Activated CD8-positive, alpha-beta memory T cell treated with anti-CD3 and anti-CD28 coated beads for 1 hour (primary cell): ENCODE measurements around the gene ARSJ.
A peak's percentile ranks its signal among the peaks of the same experiment; 100 is the strongest.

Experiments used
- DNase-seq, 2 donors: peaks; one replicate each; pipeline ENCODE4 v3.0.0-alpha.2; 2020; ENCODE audit warnings: low read depth in 1 of 2; ENCODE audit errors: extremely low read depth in 1 of 2

Gene ARSJ

GRCh38 chr4:113905301-113905700 is 74.1 kb downstream of the ARSJ start:
- no peak for DNase-seq

DNA sequence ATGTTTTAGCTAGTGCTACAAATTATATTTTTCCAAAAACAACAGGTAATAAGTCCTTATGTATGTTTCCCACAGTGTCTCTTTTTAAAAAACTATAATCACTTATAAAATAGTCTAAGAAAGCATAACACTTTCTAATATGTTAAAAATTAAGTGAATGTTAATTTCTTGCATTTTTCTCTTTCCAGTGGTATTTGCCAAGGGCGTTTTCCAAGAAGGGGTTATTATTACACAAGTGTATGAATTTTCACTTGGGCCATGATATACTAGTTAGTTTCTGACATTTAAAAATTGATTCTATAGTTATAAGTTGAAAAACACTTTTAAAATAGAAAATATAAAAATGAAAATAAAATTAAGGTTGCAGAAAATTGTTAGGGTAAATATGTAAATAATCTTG is 74.6 kb downstream of the ARSJ start:
- no peak for DNase-seq

GRCh38 chr4:113901994-113902787 is 77.3 kb downstream of the ARSJ start:
- DNase-seq: peak; percentile 23 to 40

GRCh38 chr4:113899271-113900070 is 80.0 kb downstream of the ARSJ start:
- DNase-seq: no peak

DNA sequence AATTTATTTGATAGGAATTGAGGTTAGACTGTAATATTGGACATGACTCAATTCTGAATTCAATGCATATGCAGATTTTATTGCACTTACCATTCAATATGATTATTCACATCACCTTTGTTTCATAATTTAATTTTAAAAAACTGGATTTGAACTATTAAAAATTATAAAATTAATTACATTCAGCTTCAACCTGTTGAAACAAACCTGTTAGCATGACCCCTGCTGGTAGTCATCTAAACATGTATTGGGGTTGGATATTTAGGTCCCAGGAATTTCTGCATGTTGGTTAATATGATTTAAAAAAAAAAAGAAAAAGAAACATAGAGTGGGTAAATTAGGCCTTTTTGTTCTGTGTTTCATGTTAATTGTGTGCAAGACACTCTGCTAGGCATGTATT is 85.9 kb downstream of the ARSJ start:
- no peak for DNase-seq

GRCh38 chr4:113888006-113888405 is 91.4 kb downstream of the ARSJ start:
- DNase-seq: no peak

GRCh38 chr4:113885291-113885690 is 94.2 kb downstream of the ARSJ start:
- no peak for DNase-seq

- no peak for DNase-seq
Measured at GRCh38 chr4:113884655-113885054, 94.8 kb downstream of the ARSJ start.

- DNase-seq: no peak
Measured at GRCh38 chr4:113882668-113883067, 96.8 kb downstream of the ARSJ start.

DNA sequence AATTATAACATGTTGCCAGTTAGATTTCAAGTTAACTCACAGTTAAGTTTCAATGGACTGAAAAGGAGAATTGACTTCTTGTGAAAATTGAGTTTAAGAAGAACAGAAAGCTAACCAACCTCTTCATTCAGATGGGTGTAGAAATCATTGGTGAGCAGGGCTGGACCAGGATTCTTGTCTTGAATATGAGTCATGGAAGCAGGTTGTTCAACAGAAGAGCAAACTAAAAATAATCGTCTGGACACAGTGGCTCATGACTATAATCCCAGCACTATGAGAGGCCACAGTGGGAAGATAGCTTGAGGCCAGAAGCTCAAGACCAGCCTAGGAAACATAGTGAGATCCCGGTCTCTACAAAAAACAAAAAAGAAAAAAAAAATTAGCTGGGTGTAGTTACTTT is 98.2 kb downstream of the ARSJ start:
- no peak for DNase-seq

DNA sequence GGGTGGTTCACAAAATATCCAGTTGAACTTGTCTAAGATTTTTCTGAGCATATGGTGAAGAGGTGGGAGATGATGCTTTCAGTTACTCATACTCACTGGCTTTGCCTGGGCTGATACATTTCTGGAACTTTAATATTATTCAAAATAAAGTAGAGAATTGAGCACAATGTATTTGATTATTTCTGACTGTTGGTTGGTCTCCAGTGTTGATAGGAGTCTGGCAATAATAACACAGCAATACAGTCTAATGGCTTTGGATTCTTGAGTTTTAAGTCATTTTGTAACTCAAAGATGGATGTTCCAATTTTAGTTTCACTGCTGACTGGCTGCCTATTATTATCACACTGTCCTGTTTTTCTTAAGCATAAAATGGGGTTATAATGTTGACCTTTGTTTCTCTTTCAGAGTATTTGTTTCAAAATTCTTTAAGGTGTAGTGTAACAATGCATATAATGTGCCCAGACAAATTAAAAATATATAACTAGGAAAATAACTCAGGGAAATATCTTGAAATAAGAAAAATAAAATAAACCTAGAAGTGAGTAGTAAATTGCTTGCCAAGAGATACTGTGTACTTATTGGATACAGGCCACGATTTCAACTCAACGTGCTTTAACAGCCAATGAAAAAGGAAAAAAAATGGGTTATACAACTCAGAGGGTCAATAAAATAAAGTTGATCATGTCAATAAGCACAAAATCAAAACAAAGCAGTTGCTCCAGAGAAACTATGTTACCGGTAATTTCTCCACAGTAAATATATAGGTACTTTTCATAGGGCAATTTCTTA is 99.0 kb downstream of the ARSJ start:
- no peak for DNase-seq

DNA sequence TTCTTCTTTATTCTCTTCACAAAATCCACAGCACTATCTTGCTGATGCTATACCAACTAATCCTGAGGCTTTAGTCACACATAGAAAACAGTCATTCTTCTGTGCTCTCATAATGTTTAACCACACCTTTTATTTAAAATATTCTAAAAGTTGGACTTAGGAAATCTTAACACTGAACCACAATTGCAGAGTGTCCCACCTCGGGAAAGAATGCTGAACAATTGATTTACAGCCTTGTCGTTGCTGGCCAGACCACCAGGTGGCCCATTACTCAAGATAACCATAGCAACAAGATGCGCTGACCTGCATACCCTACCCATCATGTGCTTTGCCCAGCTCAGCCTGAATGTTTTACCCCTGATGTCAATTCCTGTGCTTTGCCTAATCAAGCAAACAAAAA is 100.8 kb downstream of the ARSJ start:
- DNase-seq: no peak

DNA sequence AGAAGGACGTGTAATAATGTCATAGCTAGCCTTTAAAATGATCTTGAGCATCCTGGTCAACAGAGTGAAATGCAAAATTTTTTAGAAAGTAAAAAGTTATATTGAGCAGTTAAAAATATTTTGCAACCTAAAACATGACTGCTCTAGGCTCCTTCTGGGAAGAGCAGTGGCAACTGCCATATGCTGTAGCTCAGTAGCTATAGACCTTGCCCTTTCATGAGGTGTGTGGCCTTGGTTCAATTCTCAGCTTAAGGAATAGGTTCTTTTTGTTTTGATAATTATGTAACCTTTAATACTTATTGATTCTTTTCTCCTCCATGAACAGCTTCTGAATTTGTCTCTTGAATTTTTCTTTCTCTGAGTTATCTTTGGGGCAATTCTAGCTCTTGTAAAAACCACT is 105.0 kb downstream of the ARSJ start:
- no peak for DNase-seq

GRCh38 chr4:113873508-113873907 is 105.9 kb downstream of the ARSJ start:
- no peak for DNase-seq

GRCh38 chr4:113872426-113873260 is 106.8 kb downstream of the ARSJ start:
- no peak for DNase-seq

DNA sequence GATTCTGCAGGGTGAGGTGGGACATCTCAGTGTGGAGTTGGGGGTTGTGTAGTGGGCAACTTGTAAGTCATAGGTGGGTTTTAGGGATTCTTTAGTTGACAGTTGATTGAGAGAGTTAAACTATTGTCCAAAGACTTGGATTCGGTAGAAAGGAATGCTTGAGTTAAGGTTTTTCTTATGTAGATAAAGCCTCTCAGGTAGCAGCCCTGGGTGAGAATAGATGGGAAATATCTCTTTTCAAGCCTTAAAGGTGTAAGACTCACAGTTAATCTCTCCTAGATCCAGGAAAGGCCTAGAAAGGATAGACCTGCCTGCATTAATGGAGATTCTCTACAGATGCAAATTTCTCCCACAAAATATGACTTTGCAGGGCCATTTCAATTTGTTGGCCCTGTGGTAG is 108.4 kb downstream of the ARSJ start:
- no peak for DNase-seq

DNA sequence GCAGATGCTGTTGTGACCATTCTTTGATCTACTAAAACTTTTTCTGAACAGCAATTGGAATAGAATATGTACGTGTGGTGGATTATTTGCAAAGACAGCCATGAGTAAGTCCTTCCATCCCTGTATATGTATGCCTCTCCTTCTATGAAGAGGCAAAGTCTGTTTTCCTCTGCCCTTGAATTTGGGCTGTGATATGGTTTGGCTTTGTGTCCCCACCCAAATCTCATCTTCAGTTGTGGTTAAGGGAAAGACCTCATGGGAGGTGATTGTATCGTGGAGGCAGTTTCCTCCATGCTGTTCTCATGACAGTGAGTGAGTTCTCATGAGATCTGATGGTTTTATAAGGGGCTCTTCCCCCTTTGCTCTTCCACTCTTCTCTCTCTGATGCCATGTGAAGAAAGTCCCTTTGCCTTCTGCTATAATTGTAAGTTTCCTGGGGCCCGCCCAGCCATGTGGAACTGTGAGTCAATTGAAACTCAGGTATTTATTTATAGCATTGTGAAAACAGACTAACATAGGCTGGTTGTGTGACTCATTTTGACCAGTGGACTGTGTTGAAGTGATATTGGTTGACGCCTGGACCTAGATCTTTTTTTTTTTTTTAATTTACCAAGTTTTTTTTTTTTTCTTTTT is 109.6 kb downstream of the ARSJ start:
- no peak for DNase-seq

DNA sequence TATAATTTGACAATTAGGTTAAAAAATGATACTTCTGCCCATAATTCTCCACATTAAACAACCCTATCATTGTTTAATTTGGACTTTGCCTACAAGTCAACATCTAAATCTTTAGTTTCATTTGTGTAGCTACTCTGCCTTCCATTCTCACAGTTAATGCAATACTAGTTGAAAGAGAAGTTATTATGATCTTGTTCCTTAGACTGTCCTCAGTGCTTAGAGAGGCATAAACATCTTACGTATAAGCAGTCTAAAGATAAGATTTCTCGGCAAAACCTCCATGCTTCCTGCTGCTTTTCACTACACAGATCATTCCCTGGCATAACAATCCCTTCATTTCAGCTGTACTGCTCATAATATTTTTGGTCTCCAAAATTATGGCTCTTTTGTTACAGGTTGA is 112.8 kb downstream of the ARSJ start:
- DNase-seq: no peak

DNA sequence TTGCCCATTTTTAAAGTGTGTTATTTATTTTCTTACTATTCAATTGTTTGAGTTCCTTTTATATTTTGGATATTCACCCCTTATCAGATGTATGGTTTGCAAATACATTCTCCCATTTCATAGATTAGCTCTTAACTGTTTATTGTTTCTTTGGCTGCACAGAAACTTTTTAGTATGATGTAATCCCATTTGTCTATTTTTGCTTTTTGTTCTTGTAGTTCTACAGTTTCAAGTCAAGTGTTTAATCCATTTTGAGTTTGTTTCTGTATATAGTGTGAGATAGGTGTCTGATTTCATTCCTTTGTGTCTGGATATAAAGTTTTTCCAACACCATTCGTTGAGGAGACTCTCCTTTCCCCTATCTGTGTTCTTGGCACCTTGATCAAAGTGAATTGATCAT is 120.5 kb downstream of the ARSJ start:
- no peak for DNase-seq

DNA sequence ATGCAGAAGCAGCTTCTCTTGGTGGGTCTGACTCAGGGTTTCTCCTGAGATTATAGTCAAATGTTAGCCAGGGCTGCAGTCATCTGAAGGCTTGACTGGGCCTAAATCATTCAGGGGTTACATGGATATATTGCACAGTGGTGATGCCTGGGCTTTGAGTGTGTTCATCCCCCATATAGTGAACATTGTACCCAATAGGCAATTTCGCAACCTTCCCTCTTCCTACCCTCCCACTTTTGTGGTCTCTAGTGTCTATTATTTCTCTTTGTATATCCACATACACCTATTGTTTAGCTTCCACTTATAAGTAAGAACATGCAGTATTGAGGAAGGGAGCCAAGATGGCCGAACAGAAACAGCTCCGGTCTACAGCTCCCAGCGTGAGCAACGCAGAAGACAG is 127.6 kb downstream of the ARSJ start:
- no peak for DNase-seq
